ENCODE measurements around the gene ADCY9.

The ADCY9 gene

GRCh38 chr16:3915426-3916260, 200.6 kb downstream of the ADCY9 start:
- DNase-seq (ENCODE audit: low read depth, low spot score) = no peak

GRCh38 chr16:3912897-3913296, 203.3 kb downstream of the ADCY9 start:
- DNase-seq (ENCODE audit: low read depth, low spot score) = no peak

Data from iPS DF 19.7 (cell line).